NCI-H1092 (cell line): ENCODE data around the gene DNAH9.

Source experiments
- DNase-seq: peaks from one replicate; lab custom pipeline; 2025; lab: John Stamatoyannopoulos, UW

The DNAH9 gene

GRCh38 chr17:11979795-11980194, 381.5 kb downstream of the DNAH9 start:
- no peak for DNase-seq

GRCh38 chr17:11980813-11981212, 382.5 kb downstream of the DNAH9 start:
- no peak for DNase-seq

- no peak for DNase-seq
Observed at GRCh38 chr17:11981862-11982261, 383.6 kb downstream of the DNAH9 start.

GRCh38 chr17:11986179-11986941, 388.1 kb downstream of the DNAH9 start:
- no peak for DNase-seq

GRCh38 chr17:11986942-11987329, 388.7 kb downstream of the DNAH9 start:
- DNase-seq = no peak

GRCh38 chr17:11990363-11990983, 392.2 kb downstream of the DNAH9 start:
- DNase-seq = no peak

GRCh38 chr17:11991461-11991860, 393.2 kb downstream of the DNAH9 start:
- no peak for DNase-seq

- DNase-seq = no peak
Observed at GRCh38 chr17:11996722-11997146, 398.5 kb downstream of the DNAH9 start.

- peak; percentile 83 for DNase-seq
Observed at GRCh38 chr17:11997147-11997971, 399.1 kb downstream of the DNAH9 start, which contains the start of gene ZNF18. ZNF18 (minus strand) TSS chr17:11997475; CDS start chr17:11992829, 4,646 bp downstream.

- no peak for DNase-seq
Observed at GRCh38 chr17:11997972-11998233, 399.6 kb downstream of the DNAH9 start.

GRCh38 chr17:11999696-12000095, 401.4 kb downstream of the DNAH9 start:
- DNase-seq = no peak

GRCh38 chr17:12007466-12007865, 409.2 kb downstream of the DNAH9 start:
- DNase-seq = no peak
